GM18867 (cell line): ENCODE data around the gene TMEM11.
"Not testable (repeated sequence)": the region's sequence is repeated elsewhere in the genome, so short reads cannot be mapped to it uniquely, and the experiment has no call there.

ENCODE experiments used
- ATAC-seq: cut with Tn5 transposase; IDR thresholded peaks from one replicate; pipeline ENCODE4 v1.9.1; 2021; ENCODE audit warnings: mild to moderate bottlenecking, moderate library complexity; ENCODE audit not compliant: unreplicated experiment

TMEM11 gene

DNA sequence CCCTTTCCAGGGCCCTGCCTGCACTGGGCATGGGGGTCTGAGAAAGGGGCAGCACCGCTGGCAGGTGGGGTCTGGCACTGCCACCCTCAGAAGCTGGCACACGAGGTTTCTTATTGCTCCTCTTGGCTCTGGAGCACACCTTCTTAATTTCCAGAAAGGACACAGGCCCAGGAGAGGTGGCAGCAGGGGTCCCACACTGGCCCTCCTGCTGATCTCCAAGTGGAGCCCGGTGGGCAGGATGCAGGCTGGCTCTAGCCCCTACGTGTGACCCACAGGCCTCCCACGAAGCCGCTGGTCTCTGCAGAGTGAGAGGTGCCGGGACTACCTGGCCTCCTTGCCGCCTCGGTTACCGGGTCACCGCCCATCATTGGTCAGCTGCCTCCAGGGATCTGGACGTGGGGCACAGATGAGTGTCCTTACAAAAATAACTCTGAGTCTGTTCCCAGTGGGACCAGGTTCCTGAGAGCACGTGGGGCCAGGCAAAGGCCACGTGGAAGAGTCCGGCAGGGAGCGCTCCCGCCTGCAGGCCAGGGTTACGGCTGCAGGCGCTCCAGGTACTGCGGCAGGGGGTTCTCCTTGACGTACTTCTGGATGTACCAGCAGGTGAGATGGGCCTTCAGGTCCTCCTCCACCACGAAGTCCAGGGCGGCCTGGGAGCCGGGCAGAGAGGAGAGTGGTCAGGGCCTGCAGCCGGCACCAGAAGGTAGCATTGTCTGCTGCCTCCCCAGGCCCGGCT, 29.0 kb upstream of the TMEM11 start:
- ATAC-seq = no peak

DNA sequence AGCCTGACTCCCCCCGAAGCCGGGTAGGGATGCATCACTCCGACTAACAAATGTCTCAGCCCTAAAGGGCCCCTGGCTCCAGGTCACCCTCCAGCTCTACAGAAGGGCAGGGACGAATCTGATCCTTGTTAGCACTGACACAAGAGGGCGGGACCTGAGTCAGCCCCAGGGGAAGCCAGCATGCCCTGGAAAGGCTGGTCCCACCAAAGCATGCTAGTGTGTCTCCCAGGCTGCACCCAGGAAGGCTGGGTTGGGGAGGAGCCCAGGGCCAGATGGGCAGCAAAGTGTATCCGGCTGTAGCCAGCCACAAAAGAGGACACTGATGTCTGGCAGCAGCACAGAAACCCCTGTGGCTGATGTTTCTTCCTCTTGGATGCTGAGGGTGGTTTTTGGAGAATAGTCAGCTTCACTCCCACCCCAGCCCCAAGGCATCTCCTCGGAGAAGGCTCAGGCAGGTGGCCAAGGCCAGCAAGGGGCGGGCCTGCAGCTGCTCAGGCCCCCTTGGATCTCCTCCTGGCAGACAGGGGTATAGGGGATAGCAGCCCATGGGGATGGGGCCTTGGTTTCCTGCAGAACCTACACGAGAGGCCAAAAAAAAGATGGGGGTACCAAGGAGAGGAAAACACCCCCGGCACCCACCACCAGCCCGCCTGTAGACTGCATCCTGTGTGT, 28.2 kb upstream of the TMEM11 start:
- ATAC-seq = no peak

DNA sequence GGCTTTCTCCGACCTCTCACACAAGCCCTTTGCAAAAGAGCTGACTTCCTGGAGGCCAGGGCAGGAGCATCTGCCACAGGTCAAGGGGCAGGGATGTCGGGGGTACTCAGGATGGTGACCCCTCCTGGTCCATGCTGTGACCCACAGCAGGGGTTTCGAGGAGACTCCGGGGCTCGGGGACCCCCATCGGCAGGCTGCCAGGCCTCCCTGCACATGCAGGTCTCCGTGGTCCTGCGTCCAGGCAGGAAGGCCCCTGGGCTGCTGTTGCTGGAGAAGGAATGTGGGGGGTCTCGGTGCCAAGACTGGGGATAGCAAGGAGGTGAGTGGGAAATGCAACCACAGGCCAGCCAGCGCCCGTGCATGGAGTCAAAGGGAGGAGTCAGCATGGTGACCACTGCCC, 27.6 kb upstream of the TMEM11 start:
- ATAC-seq = no peak

DNA sequence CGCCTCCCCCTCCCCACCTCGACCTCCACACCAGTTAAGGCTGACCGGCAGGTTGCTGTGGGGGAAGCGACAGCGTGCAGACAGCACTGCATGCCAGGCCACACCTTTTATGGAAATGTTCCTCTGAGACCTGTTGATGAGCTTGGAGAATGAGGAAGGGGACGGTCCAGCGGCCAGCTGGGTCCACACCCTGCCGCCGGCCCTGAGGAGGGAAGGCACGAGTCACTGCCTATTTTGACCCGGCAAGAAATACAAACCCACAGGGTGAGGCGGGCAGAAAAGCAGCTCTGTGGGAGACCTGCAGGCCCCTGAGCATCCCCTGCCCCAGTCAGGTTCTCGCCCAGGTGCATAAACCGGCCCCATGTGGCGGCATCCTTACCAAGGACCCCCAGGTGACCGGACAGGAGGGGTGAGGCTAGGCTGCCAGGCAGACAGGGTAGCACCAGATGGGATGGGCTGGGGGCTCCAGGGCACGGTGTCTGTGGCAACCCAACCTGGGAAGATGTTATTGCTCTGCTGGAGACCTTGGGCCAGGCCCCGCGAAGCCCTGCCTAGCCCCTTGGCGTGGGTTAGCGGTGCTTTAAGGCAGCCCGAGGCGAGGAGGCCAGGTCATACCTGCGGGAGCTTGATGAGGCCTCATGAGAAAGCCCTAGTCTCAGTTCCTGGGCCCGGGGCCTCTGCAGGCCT, 26.6 kb upstream of the TMEM11 start:
- no peak for ATAC-seq

DNA sequence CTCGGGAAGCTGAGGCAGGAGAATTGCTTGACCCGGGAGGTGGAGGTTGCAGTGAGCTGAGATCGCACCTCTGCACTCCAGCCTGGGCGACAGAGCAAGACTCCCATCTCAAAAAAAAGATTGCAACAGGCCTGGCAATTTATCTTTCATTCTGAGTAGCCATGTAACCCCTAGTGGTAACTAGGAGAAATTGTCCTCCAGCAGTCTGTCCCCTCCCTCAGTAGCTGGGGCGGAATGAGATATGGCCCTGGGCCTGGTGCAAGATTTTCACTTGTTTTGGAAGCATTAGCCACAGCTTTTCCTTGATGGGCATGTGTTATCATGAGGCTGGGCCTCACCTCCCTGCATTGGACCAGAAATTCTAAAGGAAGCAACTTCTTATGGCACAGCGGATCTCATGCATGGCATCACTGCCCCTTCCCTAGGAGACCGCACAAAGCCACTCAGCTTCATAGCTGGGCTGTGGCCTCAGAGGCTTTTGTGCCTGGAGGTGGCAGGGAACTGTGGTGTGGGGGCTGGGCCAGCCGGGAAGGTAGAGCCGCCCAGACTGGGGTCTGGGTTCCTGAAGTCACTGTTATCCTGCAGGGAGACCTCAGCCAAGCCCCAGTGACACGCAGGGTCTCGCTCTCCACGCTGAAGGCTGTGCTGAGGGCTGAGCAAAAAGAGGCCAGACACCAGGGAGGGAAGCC, 25.9 kb upstream of the TMEM11 start:
- ATAC-seq = peak; percentile 48

DNA sequence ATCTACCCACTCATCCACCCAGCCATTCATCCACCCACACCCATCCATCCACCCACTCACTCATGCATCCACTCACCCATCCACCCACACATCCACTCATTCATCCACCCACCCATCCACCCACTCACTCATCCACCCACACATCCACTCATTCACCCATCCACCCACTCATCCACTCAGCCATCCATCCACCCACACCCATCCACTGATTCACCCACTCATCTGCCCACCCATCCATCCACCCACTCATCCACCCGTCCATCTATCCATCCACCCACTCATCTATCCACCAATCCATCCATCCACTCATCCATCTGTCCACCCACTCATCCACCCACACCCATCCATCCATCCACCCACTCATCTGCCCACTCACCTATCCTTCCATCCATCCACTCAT, 22.0 kb upstream of the TMEM11 start:
- no peak for ATAC-seq

DNA sequence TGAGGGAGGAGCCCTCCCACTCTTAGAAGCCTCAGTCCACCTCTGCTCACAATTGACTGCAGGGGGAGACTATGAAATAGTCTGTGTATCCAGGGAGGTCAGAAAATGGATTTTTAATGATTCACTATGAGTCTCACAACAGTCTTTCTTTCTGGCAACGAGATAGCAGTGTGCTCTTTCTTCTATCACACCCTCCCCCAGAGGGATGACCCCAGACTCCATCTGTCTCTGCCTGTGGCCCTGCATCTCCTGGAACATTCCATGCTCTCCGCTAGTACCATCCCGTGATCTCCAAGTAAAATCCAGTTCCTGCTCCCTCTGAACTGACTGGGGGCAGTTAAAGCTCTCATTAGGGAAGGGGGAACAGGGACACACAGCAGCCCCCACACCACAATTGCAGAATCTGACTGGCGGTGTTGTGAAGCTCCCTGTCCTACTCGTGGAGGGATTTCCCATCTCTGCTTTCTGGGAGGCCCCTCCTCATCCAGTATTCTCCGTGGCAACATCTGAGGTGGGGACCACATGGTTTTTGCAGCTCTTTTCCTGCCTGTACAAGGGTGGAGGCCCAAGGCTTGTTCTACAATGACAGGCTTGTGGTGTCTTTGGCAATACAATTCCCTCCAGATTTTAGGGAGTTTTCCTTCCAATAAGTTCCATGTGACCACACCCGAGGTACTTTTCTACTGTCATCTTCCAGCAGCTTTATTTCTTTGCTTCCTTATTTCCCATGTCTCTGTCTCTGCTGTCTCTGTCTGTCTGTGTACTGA, 19.8 kb upstream of the TMEM11 start:
- no peak for ATAC-seq

DNA sequence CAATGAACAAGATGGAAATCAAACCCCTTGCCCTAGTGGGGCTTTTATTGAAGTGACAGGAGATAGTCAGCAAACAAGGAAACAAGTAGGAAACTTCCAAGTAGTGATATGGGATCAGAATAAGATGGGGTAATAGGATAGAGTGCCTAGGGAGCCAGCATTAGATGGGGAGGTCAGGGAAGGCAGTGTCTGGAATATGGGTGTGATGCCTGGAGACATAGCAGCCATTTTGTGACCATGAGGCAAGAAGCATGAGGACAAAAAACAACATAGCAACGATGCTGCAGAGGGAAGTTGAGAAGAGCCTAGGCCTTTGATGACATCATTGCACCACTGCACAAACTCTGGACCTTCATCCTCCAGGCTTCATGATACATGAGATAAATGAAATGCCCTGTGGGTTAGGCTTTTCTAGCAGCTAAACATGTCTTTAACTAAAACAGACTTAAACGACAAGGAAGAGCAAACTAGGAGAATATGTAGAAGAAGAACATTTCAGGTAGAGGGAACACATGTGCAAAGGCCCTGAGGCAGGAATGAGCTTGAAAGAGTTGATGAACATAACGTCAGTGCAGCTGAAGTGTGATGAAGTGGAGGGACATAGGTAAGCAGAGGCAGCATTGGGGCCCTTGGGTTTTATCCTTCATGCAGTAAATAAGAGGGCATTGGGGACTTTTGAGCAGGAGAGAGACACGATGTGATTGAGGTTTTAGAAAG, 18.2 kb upstream of the TMEM11 start:
- no peak for ATAC-seq

DNA sequence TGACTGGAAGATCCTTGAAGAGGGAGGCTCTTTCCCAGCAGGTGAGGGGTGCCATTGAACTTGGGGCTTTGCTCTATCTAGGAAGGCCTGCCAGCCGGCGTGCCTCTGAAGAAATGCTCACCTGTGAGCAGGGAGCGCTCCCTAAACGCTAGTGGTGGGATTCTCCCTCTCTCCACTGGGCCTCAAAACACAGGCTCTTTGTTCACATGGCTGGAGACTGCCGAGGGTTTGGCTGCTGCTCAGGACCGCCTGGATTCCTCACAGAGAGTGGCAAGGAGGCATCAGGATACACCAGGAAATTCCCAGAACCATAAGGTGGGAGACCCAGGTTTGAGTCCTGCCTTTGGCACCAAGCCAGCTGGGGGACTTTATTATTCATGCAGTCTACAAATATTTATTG, 17.6 kb upstream of the TMEM11 start:
- no peak for ATAC-seq

DNA sequence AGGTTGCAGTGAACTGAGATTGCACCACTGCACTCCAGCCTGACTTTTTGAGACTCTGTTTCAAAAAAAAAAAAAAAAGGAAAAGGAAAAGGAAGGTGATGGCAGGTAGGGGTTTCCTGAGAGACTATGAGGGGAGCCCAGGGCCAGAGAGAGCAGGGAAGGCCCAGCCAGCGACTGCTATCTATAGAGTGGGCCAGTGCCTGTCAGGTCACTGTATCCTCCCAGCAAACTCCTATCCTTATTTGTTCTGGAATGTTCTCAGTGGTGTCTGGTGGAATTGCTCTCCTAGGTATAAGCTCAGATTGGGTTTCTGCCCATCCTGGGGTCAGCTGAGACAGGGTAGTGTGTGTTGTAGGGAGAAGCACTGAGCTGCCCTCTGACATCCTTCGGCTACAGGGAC, 14.9 kb upstream of the TMEM11 start:
- ATAC-seq = no peak

DNA sequence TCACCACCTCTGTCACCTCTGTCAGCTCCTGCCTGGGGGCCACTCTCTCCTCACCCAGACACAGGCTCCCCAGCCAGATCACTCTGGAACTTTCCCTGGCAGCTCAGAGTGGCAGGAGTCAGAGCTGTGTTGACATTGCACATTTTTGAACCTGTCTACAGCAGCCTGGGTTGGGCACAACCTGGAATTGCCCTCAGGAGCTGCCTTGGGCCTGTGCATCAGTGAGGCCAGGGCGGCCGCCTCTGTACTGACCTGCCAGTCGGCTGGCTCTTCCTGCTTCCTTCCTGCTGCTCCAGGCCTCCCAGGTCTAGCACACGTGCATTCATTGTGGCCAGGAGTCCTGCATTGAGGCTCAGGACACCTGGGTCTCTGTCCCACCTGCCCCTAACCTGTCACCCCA, 14.2 kb upstream of the TMEM11 start:
- no peak for ATAC-seq

DNA sequence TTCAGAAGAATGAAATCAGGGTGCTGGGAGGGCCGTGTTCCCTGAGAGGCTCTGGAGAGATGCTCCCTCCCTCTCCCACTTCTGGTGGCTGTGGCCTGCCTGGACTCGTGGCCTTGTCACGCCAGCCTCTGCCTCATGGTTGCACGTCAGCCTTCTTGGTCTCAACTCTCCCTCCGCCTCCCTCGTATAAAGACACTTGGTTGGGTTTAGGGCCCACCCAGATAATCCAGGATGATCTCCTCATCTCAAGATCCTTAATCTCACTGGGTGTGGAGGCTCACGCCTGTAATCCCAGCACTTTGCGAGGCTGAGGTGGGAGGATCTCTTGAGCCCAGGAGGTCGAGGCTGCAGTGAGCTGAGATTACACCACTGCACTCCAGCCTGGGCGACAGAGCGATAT, 13.3 kb upstream of the TMEM11 start:
- not testable (repeated sequence) for ATAC-seq

DNA sequence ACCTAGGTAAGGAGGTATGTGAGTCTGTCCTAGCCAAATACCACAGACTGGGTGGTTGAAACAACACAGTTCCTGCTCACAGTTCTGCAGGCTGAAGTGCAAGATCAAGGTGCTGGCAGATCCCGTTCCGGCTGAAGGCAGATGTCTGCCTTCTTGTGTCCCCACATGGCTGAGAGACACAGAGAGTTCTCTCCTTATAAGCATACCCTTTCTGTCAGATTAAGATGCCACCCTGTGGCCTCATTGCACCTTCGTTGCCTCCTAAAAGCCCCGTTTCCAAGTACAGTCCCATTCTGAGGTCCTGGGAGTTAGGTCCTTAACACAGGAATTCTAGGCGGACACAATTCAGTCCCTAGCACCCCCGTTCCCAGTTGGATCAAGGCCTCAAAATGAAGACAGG, 9.1 kb upstream of the TMEM11 start:
- ATAC-seq = no peak

DNA sequence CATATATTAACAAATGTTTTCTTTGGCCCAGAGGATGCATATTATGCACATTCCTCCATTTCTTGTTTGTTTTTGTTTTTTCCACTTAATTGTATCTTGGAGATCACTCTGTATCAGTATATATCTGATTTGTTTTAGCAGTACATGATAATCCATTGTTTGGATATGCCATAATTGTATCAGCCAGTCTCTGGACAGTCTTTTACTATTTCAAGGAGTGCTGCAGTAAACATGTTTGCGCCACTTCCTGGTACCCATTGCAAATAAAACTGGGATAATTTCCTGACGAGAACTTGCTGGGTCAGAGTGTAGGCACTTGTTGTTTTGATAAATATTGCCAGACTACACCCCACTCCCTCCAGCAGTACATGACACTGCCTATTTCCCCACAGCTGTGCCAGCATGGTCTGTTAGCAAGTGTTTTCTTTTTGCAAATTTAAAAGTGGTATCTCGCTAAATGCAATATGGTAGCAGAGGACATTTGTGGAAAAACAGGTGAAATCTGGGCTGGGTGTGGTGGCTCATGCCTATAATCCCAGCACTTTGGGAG, 4.9 kb upstream of the TMEM11 start:
- ATAC-seq = no peak

DNA sequence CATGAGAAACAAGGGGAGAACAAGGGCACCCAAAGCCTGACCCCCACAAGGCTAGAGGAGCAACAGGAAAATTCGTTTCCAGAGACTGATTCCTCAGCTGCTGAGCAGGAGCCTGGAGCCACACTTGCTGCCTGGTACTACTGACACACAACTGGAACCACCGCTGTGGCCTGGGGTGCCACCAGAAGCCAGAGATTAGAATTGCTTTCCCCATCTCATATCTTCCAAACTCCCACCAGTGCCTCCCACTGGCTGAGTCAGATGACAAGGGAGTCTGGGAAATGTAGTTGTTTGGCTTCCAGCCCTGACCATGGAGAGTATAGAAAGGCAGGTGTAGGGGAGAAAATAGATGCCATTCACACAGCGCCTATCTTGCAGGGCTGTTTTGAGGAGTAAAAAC, 4.1 kb upstream of the TMEM11 start:
- ATAC-seq = no peak

DNA sequence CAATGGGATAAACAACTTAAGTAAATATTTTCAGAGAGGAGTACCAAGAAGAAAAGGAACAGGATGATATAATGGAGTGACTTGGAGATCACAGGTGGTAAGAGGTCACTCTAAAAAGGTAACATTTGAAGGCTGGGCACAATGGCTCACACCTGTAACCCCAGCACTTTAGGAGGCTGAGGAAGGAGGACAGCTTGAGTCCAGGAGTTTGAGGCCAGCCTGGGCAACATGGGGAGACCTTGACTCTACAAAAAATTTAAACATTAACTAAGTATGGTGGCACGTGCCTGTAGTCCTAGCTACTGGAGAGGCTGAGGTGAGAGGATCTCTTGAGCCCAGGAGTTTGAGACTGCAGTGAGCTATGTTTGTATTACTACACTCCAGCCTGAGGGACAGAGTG, 3.4 kb upstream of the TMEM11 start:
- no peak for ATAC-seq

DNA sequence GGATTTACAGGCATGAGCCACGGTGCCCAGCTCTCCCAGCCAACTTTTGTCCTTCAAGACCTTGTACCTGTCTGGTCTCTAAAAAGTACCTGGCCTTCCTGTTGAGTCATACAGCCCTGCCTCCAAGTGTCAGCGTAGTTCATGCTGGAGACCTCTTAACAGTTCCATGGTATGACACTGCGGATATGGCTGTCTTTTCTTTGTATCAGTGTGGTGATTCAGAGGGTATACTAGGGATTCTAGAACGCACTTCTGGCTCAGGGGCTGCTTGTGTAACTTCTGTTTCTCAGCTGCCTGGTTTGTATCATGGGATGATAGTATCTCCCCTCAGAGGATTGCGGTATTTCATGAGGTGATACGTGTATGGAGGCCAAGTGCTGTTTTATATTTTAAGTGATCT, 2.0 kb upstream of the TMEM11 start:
- no peak for ATAC-seq

DNA sequence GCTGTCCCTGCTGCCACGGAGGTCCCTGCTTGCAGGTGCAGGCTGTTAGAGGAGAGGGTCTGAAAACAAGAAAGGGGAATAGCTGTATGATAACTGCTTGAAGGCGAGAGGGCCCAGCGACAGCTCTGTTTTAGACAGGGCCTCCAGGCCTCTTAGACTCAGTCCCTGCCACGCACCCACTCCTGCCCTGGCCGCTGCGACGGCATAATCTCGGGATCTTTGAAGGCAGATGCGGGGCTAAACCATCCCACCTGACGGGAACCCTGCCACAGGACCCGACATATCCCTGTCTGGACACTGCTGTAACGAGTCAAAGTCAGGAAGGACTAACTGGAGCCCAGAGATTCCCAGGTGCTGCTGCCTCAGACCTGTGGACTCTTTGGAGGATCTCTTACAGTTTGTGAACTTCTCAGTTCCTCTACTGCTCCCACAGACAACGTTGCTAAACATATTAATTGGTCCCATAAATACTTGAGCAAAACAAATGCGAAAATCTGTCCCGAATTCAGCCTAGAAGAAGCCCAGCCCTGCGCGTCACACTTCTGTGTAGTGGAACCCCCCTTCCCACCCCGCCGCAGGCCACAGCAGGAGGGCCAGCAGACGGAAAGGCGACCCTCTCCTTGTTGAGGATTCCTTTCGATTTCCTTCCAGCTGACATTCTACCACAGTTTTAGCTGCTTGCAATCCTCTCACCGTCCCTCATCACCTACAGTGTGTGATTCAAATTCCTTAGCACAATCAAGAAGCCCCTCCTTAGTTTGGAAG, 998 bp upstream of the TMEM11 start:
- peak; percentile 18 for ATAC-seq

DNA sequence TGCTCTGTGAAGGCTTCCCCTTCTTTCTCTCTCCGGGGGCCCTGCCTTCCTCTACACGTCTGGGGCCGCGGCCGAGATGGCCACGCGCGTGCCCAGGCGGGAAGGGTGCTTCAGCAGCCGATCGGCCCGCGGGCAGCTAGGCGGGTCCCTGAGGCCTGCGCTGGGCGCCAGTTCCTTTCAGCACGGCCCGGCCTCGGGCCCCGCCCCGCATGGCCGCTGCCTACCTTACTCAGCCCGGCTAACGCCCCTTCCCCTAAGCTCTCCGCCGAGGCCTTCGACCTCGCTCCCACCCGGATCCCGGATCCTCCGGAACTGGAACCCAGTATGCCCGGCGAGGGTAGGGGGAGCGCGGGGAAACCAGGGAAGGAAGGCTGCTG, 335 bp downstream of the TMEM11 start:
- peak; percentile 17 for ATAC-seq
